Germinal center (tissue), 1 donor: ENCODE measurements around the gene ITPKB.
"Not testable (repeated sequence)": the region's sequence is repeated elsewhere in the genome, so short reads cannot be mapped to it uniquely, and the experiment has no call there.

Experiments used
- DNase-seq: peaks from one replicate; pipeline ENCODE4 v3.0.0; 2012; ENCODE audit warnings: mixed read lengths, low spot score

ITPKB gene

DNA sequence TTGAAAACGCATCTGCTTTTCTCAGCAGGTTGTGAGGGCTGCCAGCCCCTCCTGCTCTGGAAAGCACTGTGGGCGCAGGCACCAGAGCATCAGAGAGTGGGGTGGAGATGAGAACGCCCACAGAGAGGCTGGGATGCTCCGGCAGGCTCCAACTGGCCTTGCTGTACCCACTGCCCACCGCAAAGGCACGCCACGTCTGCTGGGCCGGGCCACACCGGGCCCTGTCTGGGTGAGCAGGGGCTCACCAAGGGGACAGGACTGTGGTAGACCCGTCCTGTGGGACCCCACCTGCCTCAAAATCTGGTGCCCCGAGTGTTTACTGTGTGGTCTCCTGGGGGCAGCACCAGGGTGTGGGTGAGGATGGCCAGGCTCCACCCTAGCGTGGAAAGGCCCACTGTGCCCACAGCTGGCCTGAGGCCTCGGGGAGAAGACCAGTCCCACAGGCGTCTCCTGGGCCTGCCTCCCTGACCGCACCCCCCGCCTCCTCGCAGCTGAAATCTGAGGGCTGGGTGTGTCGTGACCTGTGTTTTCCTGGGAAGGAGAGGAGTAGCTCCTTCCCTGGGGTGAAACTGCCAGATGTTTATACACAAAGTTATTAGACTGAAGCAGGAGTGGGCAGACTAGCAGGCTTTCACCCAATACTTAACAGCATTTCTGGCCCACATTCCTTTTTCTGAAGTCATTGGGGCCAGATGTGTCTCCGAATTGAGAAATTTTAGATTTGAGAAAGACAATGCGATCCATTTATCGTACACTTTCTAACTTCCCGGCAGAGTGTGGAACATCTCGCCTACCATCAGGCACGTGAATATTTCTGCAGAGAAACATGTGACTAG lies 136.7 kb downstream of the ITPKB start:
- no peak for DNase-seq

DNA sequence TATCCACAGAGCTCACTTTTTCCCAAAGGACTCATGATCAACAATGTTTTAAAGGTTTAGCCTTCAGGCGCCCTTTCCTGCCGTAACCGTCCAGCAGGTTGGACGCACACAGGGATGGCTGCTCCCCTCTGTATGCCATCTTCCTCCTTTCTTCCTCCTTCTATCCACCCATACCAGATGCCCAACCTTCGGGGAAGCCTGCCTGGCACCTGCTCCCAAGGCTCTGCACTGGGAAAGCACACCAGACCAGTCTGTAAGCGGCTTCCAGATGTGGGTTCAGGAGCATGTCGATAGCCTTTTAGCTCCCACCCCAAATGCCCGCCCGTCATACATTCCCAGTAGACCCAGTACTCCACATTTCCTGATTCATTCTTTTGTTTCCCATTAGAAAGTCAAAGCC lies 137.6 kb downstream of the ITPKB start:
- DNase-seq = no peak

DNA sequence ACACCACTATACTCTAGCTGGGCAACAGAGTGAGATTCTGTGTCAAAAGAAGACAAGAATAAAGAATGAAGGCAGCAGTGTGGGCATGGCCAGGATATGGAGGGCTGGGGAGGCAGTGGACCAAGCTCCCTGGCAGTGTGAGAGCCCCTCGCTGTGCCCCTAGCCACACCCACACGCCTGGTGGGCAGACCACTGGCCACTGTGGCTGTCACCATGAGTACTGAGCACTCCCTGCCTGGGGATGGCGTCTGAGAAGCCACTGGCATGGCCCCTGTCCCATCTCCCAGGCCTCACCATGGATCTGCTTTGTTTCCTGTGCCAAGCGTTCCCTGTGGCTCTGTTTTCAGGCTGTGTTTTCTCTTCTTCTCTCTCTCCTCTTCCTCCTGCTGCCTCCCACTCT lies 138.8 kb downstream of the ITPKB start:
- DNase-seq = no peak

DNA sequence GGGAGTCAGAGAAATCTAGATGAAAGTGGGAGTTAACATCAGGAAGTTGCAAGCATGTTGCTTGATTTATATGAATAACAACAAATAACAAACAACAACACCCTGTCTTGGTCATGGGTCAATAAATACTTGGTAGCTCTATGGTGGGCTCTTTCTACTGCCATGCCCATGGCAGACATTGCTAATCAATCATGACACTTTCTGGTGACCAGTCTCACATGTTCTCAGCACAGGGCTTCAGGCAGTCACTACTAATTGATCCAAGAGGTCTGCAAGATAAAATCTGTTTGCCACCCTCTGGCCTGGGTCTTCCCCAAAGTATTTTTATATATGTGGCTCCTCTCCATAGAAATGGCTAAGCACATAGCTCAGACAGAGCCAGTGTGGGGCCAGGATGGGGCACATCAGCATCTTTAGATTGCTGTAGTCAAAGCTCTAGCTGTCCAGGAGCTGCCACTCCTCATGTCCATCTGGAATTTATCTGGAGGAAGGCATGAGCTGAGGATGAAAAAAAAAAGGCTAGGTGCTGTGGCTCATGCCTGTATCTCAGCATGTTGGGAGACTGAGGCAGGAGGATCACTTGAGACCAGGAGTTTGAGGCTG lies 139.3 kb downstream of the ITPKB start:
- DNase-seq = no peak

DNA sequence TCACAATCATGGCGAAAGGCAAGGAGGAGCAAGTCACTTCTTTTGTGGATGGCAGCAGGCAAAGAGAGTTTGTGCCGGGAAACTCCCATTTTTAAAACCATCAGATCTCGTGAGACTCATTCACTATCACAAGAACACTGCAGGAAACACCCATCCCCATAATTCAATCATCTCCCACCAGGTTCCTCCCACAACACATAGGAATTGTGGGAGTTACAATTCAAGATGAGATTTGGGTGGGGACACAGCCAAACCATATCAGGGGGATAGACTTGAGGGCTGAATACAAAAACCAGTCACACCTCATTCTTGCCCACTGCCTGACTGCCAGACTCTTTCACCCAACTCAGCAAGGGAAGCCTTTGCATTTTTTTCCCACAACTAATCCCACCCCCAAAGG lies 140.1 kb downstream of the ITPKB start:
- DNase-seq = not testable (repeated sequence)

DNA sequence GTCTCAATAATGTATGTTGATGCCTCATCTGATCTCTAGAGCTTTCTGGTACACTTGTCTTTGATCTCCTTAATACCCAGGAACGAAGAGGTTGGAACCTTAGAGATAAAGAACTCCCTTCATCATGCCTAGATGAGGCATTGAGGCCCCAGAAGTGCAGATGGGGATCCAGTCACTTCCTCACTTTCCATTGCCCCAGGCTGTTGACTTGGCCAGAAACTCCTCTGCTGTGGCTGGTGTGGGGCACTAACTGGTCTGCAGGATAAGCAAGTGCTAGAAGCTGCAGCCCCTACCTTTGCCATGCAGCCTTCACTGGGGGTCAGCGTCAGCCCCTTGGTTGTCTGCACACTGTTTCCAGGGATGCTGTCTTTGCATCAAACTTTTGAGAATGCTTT lies 140.6 kb downstream of the ITPKB start:
- no peak for DNase-seq

DNA sequence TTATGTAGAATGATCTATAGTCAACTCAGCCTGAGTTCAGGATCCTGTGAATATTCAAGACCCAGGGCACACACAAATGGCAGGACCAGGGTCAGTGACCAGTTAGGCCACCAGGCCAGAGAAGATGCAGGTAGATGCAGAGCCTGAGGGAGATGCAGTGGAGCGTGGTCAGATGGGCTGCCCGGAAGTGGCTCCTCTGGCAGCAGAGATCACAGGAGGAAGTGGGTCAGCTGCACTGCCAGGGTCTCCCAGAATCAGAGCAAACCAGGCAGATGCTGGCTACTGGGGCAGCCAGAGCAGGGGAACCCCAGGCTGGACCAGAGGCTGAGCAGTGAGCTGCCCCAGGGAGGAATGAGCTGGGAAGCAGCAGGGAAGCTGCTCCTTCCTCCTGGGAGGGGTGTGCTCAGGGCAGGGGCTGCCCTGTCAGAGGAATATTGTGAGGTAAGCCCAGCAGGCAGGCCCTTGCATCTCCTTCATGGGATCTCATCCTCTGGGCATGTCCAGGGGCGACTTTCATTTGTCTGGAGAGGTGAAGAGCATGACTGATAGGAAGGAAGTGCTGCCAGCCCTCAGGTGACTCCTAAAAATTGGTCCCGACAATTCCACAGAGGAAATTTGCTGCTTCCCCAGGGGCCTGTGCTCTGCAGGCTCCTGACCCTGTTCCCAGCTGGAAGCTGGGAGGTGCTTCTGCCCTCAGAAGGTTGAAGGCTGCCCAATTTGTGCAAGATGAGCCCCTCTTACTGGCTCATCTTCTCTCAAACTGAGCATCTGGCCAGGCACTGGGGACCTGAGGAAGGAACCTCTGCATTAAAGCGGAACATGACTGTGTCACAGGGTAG lies 141.2 kb downstream of the ITPKB start:
- DNase-seq = no peak

DNA sequence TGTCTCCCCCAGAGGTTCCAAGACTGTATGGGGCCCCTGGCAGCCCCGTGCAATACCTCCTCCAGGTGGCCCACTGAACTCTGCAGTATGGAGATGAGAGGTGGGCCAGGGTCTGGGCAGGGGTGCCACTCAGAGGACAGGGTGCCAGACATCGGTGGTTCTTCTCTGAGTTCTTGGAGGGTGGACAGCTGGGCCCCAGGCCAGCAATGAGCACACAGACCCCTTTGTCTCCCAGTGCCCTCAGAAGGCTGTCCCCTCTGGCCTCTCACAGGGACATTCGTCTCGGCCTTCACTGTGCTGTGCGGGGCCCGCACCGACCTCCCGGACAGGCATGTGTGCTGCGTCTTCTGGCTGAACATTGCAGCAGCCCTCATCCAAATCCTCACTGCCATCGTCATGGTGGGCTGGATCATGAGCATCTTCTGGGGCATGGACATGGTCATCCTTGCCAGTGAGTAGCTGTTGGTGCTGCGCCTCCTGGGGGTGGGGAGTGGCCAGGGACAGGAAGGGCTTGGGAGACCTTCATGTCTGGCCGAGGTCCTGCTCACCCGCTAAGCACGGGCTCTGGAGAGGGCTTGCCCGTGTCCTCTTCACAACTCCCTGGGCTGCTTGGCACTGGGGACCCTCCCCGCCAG lies 142.4 kb downstream of the ITPKB start:
- DNase-seq = no peak

DNA sequence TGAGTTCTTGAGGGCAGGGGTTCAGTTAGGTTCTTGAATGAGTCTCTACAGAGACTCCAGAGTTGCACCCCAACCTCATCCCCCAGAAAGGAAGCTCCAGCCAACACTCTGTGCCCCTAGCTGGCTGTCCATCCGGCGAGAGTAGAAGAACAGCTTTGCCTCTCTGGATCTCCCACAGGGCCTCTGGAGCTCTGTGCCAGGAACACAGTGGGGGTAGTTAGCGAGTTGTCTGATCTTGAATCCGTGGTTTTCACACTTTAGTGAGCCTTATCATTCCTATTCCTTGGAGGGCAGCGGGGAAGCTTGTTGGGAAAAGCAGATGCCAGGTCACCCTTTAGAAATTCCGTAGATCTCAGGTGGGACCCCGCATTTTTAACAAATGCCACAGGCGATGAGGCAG lies 145.5 kb downstream of the ITPKB start:
- no peak for DNase-seq

DNA sequence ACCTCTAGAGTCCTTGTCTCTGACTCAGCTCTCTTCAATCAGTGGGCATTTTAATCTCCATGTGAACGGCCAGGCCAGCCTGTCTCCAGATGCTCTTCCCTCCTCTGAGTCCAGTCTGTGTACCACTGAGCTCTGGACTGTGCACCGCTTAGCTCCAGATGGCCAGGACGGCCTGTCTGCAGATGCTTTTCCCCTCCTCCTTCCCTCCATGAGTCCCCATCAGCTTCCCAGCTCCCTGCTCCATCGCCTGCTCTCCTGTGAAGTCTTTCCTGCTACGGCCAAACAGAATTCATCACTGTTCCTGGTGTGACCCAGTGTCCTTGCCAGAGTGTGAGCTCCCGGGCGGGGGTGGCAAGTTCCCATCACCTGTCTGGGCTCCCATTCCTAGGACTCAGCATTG lies 148.5 kb downstream of the ITPKB start:
- DNase-seq = no peak

DNA sequence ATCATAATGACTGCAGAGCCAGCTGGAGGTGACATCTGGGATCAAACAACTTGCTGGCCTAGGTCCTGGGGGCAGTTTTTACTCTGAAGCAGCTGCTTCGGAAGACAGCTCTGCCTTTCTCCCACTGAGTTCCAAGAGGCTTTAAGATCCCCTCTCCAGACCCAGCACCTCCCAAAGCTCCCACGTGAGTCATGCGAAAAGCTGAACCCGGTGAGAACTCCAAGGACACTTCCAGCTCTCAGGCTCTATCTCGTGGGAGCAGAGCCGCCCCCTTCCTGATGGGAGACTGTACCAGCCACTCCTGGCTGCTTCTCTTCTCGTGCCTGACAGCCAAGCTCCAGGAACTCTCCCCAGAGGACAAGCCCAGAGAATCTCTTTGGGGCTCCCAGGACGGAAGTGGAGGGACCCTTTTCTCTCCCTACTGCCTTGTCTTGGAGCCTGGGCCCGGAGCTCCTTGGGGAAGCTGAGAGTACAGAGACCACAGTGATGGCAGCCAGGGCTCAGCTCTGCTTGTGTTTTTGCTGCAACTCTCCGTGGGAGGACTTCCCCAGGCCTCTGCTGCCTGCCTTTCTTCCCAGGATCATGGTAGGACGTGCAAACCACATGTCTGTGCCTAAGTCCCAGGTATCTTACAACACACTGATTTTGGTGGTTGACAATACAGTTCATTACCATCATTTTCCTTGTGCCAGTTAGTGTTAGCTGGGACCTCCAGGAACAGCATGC lies 149.9 kb downstream of the ITPKB start:
- no peak for DNase-seq

DNA sequence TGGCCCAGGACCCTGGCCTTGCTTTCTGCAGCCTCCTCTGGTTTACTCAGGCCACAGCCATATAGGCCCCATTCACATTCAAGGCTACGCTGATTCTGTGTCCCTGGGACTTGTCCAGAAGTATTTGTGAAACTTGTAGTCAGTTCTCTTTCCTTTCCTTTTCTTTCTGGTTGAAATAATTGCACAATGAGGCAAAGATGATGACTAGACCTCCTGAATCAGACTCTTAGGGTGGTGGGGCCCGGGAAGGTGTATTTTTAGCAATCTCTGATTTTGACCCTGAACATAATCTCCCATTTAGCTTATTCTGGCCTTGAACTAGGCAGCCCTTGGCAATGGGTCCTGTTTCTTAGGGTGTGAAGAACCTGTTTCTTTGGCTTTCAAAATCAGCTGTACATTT lies 150.6 kb downstream of the ITPKB start:
- no peak for DNase-seq

DNA sequence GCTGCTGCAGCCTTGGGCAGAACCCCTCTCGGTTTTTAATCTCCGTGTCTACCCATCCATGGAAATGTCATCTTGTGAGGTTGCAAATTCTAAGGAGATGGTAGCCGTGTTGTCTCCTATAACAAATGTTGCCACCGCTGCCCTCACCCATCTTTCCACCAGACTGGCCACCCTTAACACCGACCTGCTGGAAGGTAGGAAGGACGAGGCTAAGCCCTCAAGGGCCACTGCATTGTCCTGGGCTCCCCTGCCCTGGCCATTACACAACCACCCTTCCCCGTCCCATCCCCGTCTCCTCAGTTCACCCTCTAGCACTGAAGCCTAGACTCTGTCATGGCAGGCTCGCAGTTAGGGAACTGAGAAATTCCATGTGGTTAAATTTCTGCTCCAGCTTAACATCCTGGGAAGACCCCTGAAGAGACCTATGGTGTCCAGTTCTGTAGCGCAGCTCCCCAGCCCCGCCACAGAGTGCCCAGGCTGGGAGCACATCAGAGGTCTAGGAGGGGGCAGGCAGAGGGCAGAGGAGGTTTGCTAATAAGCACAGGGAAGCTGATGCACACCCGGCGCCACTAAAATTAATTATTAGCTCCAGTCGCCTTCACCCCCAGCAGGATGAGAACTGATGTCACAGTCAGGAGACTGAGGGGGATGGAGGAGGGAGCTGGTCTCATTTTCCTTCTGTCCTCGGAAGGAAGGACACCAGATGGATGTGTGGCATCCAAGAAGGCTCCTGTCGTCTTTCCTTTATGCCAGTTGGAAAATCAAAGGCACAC lies 152.2 kb downstream of the ITPKB start:
- DNase-seq = no peak

DNA sequence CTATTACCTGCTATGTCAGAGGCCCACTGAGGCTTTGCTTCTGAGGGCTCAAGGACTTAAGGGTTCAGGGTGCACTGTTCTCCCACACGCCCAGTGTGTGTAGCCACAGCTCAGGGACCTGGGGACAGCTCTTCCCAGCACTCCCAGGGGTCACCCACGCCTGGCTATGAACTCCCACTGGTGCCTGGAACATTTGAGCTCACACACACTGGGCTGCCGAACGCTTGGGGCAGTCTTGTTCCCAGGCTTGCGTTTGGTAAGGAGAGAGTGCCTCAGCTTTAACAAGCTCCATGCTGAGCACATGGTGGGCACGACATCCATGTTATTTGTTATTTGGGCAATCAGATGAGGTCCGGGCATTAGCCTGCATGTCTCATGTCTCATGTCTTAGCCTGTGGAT lies 153.0 kb downstream of the ITPKB start:
- DNase-seq = no peak

DNA sequence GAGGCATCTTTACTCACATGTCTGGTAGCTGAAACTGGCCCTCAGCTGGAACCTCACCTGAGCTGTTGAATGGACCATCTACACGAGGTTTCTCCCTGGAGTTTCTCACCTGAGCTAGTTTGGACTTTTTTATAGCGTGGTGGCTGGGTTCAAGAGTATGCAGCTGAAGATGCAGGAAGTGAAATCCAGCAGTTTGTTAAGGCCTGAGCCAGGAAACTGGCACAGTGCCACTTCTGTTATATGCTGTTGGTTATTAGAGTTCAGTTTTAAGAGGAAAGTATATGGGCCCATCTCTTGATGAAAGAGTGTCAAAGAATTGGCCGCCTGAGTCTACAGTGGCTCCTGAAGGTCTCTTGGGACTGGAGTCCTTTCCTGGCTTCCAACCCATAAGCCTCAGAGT lies 154.9 kb downstream of the ITPKB start:
- DNase-seq = no peak

DNA sequence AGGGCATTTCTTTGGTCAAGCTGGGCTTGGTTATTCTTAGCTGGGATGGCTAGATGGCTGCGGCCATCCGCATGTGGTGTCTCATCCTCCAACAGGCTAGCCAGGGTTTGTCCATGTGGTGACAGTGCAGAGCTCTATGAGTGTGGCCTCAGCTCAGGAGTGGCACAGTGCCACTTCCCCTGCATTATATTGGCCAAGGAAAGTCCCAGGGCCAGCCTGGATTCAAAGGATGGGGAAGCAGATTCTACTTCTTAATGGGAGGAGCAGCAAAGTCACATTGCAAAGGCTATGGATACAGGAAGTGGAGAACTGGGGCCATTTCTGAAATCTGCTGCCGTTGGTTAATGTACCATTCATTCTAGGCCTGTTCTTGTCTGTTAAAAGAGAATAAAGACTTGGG lies 156.1 kb downstream of the ITPKB start:
- DNase-seq = no peak
